DLD1 (cell line): ENCODE measurements around the gene TIE1.

Experiments used
- in situ Hi-C: cut with HindIII; loops from 2 replicates; pipeline ENCODE4 v1.10.0; 2017; ENCODE audit warnings: low sequenced_read_pairs

TIE1 gene

DNA sequence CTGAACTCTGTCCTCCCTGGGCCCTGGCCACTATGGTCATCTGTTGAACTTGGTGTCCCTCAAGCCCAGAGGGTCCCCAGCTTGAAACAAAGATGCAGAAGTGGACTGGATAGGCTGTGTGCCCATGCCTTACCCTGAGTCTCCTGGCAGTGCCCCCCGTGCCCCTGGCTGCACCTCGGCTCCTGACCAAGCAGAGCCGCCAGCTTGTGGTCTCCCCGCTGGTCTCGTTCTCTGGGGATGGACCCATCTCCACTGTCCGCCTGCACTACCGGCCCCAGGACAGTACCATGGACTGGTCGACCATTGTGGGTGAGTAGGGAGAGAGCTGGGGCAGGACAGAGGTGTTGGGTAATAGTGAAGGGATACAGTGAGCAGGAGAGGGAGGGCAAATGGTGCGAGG lies 10.7 kb downstream of the TIE1 start:
- in situ Hi-C loops: no loop called here

DNA sequence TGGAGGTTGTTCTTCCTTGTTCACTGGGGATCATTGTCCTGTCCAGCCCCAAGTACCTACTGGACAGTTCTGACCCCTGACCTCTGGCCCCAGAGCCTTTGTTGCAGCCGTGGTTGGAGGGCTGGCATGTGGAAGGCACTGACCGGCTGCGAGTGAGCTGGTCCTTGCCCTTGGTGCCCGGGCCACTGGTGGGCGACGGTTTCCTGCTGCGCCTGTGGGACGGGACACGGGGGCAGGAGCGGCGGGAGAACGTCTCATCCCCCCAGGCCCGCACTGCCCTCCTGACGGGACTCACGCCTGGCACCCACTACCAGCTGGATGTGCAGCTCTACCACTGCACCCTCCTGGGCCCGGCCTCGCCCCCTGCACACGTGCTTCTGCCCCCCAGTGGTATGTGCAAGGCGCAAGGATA lies 11.4 kb downstream of the TIE1 start:
- in situ Hi-C loops: no loop called here

DNA sequence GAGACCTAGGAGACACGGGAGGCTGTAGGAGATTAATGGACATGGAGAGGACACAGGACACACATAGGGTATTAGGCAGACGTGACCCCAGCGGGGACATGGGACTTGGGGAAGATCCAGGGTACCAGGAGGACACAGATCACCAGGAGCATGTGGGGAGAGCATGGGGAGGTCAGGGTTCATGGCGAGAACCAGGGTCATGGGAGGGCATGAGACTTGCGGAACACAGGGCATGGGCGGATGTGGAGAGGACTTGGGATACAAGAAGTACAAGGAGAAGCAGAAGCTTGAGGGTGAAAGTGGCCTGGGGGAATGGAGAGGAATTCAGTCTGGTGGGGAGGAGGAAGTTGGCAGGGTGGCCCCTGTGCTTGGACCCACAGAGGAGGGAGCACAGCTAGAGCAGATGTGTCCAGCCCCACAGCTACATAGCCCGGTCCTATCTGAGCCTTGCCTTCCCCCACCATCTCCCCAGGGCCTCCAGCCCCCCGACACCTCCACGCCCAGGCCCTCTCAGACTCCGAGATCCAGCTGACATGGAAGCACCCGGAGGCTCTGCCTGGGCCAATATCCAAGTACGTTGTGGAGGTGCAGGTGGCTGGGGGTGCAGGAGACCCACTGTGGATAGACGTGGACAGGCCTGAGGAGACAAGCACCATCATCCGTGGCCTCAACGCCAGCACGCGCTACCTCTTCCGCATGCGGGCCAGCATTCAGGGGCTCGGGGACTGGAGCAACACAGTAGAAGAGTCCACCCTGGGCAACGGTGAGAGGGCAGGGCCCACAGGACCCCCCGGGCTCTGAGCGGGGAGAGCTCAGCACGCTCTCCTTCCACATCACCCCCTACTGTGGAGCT lies 12.1 kb downstream of the TIE1 start:
- in situ Hi-C loops: no loop called here

GRCh38 chr1:43313771-43314170 lies 13.0 kb downstream of the TIE1 start:
- in situ Hi-C loops: no loop called here

DNA sequence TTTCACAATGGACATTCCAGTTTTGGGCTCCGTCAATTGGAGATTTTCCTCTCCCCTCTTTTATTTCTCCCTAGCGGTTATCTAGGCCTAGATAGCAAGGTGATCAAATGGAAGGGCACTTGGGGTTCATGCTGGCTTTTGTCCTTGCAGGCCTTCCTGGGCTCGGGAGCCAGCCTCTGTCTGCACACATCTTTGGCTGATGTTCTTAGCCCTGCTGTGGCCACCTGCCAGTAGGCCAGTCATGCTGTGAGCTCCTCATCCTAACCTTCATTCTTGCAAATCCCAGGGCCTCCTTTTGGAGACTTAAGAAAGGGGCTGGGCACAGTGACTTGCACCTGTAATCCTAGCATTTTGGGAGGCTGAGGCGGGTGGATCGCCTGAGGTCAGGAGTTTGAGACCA lies 13.5 kb downstream of the TIE1 start:
- in situ Hi-C loops: no loop called here

DNA sequence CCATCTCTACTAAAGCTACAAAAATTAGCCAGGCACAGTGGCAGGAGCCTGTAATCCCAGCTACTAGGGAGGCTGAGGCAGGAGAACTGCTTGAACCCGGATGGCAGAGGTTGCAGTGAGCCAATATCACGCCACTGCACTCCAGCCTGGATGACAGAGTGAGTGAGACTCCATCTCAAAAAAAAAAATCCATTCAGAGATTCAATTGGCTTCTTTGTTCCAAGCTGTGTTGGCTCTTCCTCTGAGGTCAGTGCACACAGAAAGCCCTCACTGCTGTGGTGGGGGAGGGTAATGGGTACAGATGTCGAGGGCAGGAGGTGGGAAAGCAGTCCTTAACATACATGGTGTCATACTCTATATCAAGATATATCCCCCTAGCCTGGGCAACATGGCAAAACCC lies 14.7 kb downstream of the TIE1 start:
- in situ Hi-C loops: no loop called here

DNA sequence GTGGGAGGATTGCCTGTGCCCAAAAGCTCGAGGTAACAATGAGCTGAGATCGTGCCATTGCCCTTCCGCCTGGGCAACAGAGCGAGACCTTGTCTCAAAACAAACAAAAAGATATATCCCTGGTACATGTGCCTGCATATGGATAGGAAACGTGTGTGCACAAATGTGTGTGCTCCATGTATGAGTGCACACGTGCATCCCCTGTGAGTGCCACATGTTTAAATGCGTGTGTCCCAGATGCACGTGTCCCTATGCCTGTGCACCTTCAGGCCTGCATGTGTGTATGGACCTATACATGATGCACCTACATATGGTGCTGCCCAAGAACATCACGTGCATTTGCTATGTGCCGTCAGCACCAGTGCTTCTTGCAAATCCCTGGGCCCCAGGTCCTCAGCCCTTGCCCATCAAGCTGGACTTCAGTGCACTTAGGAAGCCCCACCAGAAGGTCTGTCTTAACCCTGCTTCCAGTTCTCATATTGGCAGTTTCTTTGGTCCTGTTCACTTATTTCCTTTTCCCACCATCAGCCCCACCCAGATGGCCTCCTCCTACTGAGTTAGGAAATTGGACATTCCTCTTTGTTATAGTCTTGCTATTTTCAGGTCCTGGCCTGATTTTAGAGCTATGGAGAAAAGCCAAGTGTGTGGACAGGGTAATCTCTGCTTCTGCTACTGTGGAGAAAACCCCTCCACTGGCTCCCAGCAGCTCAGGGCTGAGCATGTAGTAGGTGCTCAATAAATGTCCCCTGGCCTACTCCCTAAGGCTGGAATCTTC lies 15.4 kb downstream of the TIE1 start:
- in situ Hi-C loops: no loop called here

- in situ Hi-C loops: no loop called here
These were observed 16.1 kb downstream of the TIE1 start for GRCh38 chr1:43316738-43317520.

- in situ Hi-C loops: no loop called here
These were observed 17.2 kb downstream of the TIE1 start for GRCh38 chr1:43317817-43318471.

DNA sequence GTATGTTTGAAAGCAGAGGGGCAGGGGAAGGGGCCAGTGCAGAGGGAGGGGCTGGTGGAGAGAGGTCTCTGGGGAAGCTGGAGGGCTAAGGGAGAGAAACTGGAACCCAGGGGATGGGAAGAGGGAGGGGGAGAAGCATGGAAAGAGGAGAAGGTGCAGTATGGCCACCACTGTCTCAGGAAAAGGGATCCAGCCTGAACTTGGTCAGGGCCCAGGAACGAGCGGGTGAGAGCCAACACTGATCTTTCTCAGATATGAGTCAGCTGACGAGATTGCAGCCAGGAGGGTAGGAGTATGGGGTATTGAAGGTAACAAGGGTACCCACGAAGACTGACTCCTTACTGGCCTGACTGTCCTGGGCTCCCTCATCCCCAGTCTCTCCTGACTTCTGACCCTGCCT lies 18.0 kb downstream of the TIE1 start:
- in situ Hi-C loops: no loop called here

DNA sequence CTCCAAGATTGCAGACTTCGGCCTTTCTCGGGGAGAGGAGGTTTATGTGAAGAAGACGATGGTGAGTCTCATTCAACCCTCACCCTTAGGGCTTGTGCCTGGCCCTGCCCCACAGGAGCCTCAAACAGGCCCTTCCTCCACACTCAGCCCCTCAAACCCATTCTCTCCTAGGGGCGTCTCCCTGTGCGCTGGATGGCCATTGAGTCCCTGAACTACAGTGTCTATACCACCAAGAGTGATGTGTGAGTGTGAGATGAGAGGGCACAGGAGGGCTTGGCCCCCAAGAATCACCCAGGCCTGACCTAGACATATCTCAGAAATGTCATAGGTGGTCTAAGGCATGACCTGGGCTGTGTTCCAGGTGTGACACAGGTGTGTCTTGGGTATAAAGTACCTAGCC lies 18.5 kb downstream of the TIE1 start:
- in situ Hi-C loops: no loop called here

DNA sequence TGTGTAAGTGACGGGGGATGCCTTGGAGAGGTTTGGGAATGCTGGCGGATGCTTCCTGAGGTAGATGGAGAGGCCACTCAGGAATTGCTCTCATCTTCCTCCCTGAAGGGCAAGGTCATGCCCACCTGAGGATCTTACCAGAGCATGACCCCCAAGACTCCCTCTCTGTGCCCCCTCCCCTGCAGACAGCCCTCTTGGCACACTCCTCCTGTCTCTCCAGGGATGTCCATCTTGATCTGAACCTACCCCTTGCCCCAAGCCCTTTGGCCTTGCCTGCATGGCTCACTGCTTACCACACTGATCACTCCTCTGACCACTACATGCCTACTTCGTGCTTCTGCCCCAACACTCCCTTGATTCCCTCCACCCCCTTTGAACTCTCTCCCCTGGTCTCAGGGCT lies 19.0 kb downstream of the TIE1 start:
- in situ Hi-C loops: no loop called here

GRCh38 chr1:43321331-43321891 lies 20.6 kb downstream of the TIE1 start:
- in situ Hi-C loops: no loop called here

DNA sequence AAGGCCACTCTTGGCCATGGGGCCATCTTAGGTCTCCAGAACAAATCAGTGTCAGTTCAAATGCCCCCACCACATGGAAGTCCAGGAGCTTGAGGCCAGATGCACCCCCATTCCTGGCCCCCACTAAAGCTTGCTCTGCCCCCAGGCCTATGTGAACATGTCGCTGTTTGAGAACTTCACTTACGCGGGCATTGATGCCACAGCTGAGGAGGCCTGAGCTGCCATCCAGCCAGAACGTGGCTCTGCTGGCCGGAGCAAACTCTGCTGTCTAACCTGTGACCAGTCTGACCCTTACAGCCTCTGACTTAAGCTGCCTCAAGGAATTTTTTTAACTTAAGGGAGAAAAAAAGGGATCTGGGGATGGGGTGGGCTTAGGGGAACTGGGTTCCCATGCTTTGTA lies 21.7 kb downstream of the TIE1 start:
- in situ Hi-C loops: no loop called here

DNA sequence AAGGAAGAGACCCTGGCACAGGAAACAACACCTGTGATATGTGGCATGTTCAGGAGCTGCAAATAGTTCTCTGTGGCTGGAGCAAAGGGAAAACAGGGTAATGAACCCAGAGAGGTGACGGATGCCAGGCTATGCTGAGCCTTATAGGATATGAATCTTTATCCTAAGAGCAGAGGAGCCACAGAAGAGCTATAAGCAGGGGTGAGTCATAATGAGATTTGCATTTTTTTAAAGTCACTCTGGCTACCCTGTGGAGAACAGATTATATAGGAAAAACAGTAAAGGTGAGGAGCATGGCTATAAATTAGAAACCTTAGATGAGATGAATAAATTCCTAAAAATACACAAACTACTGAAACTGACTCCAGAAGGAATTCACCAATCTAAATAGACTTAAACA lies 24.0 kb downstream of the TIE1 start:
- in situ Hi-C loops: no loop called here

GRCh38 chr1:43325381-43325780 lies 24.6 kb downstream of the TIE1 start:
- in situ Hi-C loops: no loop called here

GRCh38 chr1:43327549-43328292 lies 26.9 kb downstream of the TIE1 start:
- in situ Hi-C loops: no loop called here

DNA sequence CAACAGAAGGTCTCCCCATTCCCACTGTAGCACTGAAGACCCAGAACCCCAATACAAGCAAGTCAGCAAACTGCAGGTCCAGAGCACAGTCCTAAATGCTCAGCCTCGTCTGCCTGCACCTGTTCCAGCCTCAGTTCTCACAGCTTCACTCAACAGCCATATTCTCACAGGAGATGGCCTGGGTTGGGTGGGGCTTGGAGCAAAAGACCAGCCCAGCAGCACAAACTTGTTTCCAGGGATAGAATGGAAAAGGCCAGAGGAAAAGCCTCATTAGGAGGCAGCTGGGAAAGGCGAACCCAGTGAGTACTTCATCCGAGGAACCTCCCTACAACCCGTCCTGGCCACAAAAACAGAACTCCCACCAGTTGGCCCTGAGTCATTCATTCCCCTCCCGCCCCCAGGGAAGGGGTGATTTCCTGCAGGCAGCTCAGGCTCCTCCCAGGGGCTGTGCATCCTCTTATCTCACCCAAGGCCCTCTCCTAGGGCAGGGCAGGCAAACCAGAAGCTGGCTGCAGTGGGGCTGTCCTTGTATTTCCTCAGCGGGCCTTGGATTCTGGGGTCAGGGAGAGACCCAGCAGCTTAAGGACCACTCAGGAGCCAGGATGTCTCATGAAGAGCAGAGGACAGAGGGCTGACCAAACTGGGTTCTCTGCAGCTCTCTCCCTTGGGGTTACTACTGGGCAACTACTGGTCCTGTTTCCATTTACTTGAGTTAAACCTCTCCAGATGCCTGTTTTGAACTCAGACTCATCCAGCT lies 29.4 kb downstream of the TIE1 start:
- in situ Hi-C loops: no loop called here

DNA sequence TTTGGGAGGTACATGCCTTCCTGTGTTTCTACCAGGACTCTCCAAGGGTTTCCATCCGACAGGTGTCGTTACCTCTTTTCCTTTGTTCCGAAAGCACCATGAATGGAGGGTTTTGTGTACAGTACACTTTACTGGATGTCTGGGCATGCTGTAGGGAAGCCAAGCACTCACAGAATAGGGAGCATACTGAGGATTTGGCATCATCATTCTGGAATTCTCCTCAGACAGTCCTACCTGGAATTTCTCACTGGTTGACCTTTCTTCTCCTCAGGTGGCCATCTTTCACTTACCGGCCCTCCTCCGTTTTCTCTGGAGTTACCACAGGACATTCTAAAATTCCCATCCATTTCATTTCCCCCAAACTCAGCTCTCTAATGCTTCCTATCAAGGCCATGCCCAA lies 30.9 kb downstream of the TIE1 start:
- in situ Hi-C loops: no loop called here
